Mesenchymal stem cell (in vitro differentiated cells and primary cell): ENCODE data around the gene SIAH2.

ENCODE experiments used
- DNase-seq: peaks from one replicate; pipeline ENCODE4 v3.0.0-alpha.2; 2013
- H2AFZ ChIP-seq: one replicate; pipeline ENCODE4 v1.6.1; 2013; ENCODE audit warnings: low read depth, mild to moderate bottlenecking, control low read depth, inconsistent platforms, low read length, moderate library complexity
- H2AK5ac ChIP-seq: 2 replicates; pipeline ENCODE4 v1.6.1; 2013; ENCODE audit warnings: low read length, moderate library complexity, mild to moderate bottlenecking, inconsistent platforms; ENCODE audit not compliant: severe bottlenecking
- H2BK120ac ChIP-seq: one replicate; pipeline ENCODE4 v1.6.1; 2013; ENCODE audit warnings: low read depth, mild to moderate bottlenecking, inconsistent platforms, low read length, moderate library complexity
- H2BK12ac ChIP-seq, 2 experiments: one replicate each; pipeline ENCODE4 v1.6.1; 2013; ENCODE audit warnings: inconsistent platforms in 2 of 2, low read length in 2 of 2, mild to moderate bottlenecking in 2 of 2, moderate library complexity in 2 of 2, control low read depth in 1 of 2
- H2BK15ac ChIP-seq: one replicate; pipeline ENCODE4 v1.6.1; 2013; ENCODE audit warnings: mild to moderate bottlenecking, low read depth, inconsistent platforms; ENCODE audit not compliant: poor library complexity, severe bottlenecking
- H2BK5ac ChIP-seq: 2 replicates; pipeline ENCODE4 v1.6.1; 2013; ENCODE audit warnings: low read depth, mild to moderate bottlenecking, low read length, control low read depth, inconsistent platforms; ENCODE audit not compliant: poor library complexity, severe bottlenecking
- H3K14ac ChIP-seq, 2 experiments: one replicate each; pipeline ENCODE4 v1.6.1; 2013; ENCODE audit warnings: inconsistent platforms in 2 of 2, low read length in 2 of 2, control low read depth in 1 of 2, mild to moderate bottlenecking in 1 of 2, moderate library complexity in 1 of 2
- H3K18ac ChIP-seq, 2 experiments: one replicate each; pipeline ENCODE4 v1.6.1; 2013; ENCODE audit warnings: inconsistent platforms in 2 of 2, low read length in 2 of 2, control low read depth in 1 of 2, low read depth in 1 of 2, mild to moderate bottlenecking in 1 of 2
- H3K23ac ChIP-seq, 2 experiments: one replicate each; pipeline ENCODE4 v1.6.1; 2013; ENCODE audit warnings: inconsistent platforms in 2 of 2, low read length in 2 of 2, mild to moderate bottlenecking in 2 of 2, moderate library complexity in 2 of 2, control low read depth in 1 of 2
- H3K27ac ChIP-seq: 2 replicates; pipeline ENCODE4 v1.5.1; 2013; ENCODE audit warnings: mild to moderate bottlenecking, moderate library complexity, low read length, control low read depth, inconsistent platforms; ENCODE audit not compliant: poor library complexity, severe bottlenecking
- H3K27me3 ChIP-seq, 2 experiments: 2 replicates each; pipeline versions ENCODE4 v1.6.1 to v1.7.0; 2013; ENCODE audit warnings: low read length in 2 of 2, mild to moderate bottlenecking in 2 of 2, moderate library complexity in 2 of 2, control low read depth in 1 of 2, inconsistent platforms in 1 of 2; ENCODE audit not compliant: control insufficient read depth in 1 of 2, insufficient read depth in 1 of 2
- H3K36me3 ChIP-seq, 2 experiments: 2 replicates each; pipeline versions ENCODE4 v1.6.1 to v1.7.0; 2013; ENCODE audit warnings: low read length in 2 of 2, control low read depth in 1 of 2, inconsistent platforms in 1 of 2, low read depth in 1 of 2, mild to moderate bottlenecking in 1 of 2; ENCODE audit not compliant: insufficient read depth in 2 of 2, control insufficient read depth in 1 of 2
- H3K4ac ChIP-seq, 2 experiments: one replicate each; pipeline ENCODE4 v1.6.1; 2013; ENCODE audit warnings: inconsistent platforms in 2 of 2, low read length in 2 of 2, mild to moderate bottlenecking in 2 of 2, moderate library complexity in 2 of 2, control low read depth in 1 of 2, low read depth in 1 of 2
- H3K4me1 ChIP-seq: 2 replicates; pipeline ENCODE4 v1.6.1; 2013; ENCODE audit warnings: low read depth, low read length, control low read depth; ENCODE audit not compliant: control insufficient read depth, insufficient read depth
- H3K4me2 ChIP-seq: 2 replicates; pipeline ENCODE4 v1.6.1; 2013; ENCODE audit warnings: low read length, mild to moderate bottlenecking, inconsistent platforms; ENCODE audit not compliant: poor library complexity, severe bottlenecking
- H3K4me3 ChIP-seq, 2 experiments: 2 replicates each; pipeline versions ENCODE4 v1.5.1 to v1.7.0; 2013; ENCODE audit warnings: low read length in 2 of 2, mild to moderate bottlenecking in 2 of 2, control low read depth in 1 of 2, low read depth in 1 of 2; ENCODE audit not compliant: insufficient read depth in 1 of 2
- H3K79me1 ChIP-seq: replicated peaks from 2 replicates; pipeline ENCODE4 v1.6.1; 2013; ENCODE audit warnings: mild to moderate bottlenecking, control low read depth, low read length, inconsistent platforms; ENCODE audit not compliant: poor library complexity, severe bottlenecking
- H3K9ac ChIP-seq: 2 replicates; pipeline ENCODE4 v1.7.0; 2013; ENCODE audit warnings: mild to moderate bottlenecking, low read length, moderate library complexity
- H3K9me3 ChIP-seq: 2 replicates; pipeline ENCODE4 v1.7.0; 2013; ENCODE audit warnings: mild to moderate bottlenecking, low read length; ENCODE audit not compliant: control insufficient read depth
- H4K8ac ChIP-seq: one replicate; pipeline ENCODE4 v1.6.1; 2013; ENCODE audit warnings: inconsistent platforms, mild to moderate bottlenecking, low read length, moderate library complexity
- H4K91ac ChIP-seq: one replicate; pipeline ENCODE4 v1.6.1; 2013; ENCODE audit warnings: mild to moderate bottlenecking, low read length, inconsistent platforms
- WGBS: methylation state at CpG from one replicate; pipeline ENCODE4 v1.1.7; 2013; ENCODE audit warnings: mixed read lengths; 5-methylcytosine and 5-hydroxymethylcytosine counted together

SIAH2 gene

GRCh38 chr3:150805354-150805753, 42.4 kb upstream of the SIAH2 start:
- Histone ChIP-seq H3K14ac (no peak overlapping the region), H2BK5ac (no peak overlapping the region), H2AFZ (no peak overlapping the region), H3K27me3 (peaks cover 3 to 7% of the 10 kb centered on the region in 2 experiments), H4K8ac (no peak overlapping the region), H3K36me3 (no peaks in the 10 kb centered on the region), H4K91ac (no peak overlapping the region), H3K27ac (no peak overlapping the region), H3K4me1 (no peaks in the 10 kb centered on the region), H3K4ac (no peak overlapping the region), H3K9ac (no peak overlapping the region), H2BK12ac (no peak overlapping the region), H3K79me1 (no peaks in the 10 kb centered on the region), H3K4me2 (no peak overlapping the region), H3K18ac (no peak overlapping the region), H3K4me3 (no peak overlapping the region), H3K23ac (no peak overlapping the region), H2AK5ac (no peak overlapping the region), H2BK120ac (no peak overlapping the region), H3K9me3 (no peaks in the 10 kb centered on the region), H2BK15ac (no peak overlapping the region)
- no peak for DNase-seq
- 94% methylated on average over 2 of the region's 2 CpGs for WGBS

DNA sequence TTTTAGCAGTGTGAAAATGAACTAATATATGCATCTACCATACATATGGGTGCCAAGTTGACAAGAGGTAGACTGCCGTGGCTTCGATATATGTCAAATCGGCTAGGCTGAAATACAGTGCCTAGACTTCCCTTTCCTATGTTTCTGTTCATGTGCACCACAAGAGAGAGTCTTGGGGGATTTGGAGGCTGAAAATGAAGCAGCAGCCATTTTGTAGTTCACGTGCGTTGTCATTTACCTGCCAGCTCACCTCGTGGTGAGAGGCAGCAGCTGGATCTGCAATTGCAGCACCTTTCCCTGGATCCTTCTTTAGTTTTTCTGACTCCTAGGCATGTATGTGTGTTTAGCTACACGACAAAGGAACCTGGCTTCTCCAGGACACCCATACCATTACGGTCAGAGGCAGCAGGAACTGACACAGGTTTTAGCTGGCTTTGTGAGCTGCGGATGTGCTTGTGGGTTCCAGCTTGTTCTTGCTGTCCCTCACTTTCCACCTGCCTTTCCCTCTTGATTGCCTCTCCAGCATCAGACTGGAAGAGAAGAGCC, 40.5 kb upstream of the SIAH2 start:
- H4K91ac ChIP-seq = no peak overlapping the region
- H4K8ac ChIP-seq = no peak overlapping the region
- H3K79me1 ChIP-seq = no peaks in the 10 kb centered on the region
- no peak overlapping the region for H3K18ac ChIP-seq
- H3K27me3 ChIP-seq = peaks cover 3 to 9% of the 10 kb centered on the region in 2 experiments
- no peak overlapping the region for H2BK15ac ChIP-seq
- H3K36me3 ChIP-seq = no peaks in the 10 kb centered on the region
- H3K9ac ChIP-seq = no peak overlapping the region
- no peak overlapping the region for H3K14ac ChIP-seq
- H2BK120ac ChIP-seq = no peak overlapping the region
- 89% methylated on average over 9 of the region's 9 CpGs for WGBS
- no peak overlapping the region for H3K4me2 ChIP-seq
- H2AK5ac ChIP-seq = no peak overlapping the region
- no peak overlapping the region for H2AFZ ChIP-seq
- H2BK5ac ChIP-seq = no peak overlapping the region
- no peak overlapping the region for H2BK12ac ChIP-seq
- no peak overlapping the region for H3K27ac ChIP-seq
- no peak overlapping the region for H3K4me3 ChIP-seq
- H3K23ac ChIP-seq = no peak overlapping the region
- no peak overlapping the region for H3K4ac ChIP-seq
- H3K4me1 ChIP-seq = no peaks in the 10 kb centered on the region
- no peak for DNase-seq
- no peaks in the 10 kb centered on the region for H3K9me3 ChIP-seq

- no peak overlapping the region for H2BK12ac ChIP-seq
- WGBS = 85% methylated on average over 1 of the region's 2 CpGs
- H2AK5ac ChIP-seq = no peak overlapping the region
These were observed 37.8 kb upstream of the SIAH2 start for GRCh38 chr3:150800722-150801121.

DNA sequence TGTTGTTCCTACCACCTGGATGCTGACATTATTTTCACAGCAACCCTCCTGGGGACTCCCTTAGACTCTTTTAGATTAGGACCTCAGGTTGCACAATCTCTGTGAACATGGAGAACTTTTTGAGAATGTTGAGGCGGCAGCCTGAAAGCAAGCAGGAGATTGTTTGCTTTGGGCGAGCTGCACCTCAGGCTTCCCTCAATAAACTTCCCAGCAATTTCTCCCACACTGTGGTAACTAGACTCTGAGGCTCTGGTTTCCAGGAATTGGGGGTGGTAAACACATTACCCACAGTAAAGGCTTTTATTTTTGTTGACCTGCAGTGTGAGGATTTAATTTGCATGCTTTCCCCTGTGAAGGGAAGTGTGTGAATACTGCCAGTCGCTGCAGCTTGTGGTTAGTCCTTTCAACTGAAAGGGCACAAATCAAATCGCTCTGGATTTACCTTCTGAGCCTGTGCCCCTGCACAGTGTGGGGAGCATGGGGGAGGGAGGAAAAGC, 35.2 kb upstream of the SIAH2 start:
- H3K79me1 ChIP-seq = no peaks in the 10 kb centered on the region
- H2BK12ac ChIP-seq = no peak overlapping the region
- no peak overlapping the region for H3K14ac ChIP-seq
- H3K36me3 ChIP-seq = no peaks in the 10 kb centered on the region
- no peak overlapping the region for H2BK15ac ChIP-seq
- H3K18ac ChIP-seq = no peak overlapping the region
- no peak overlapping the region for H4K91ac ChIP-seq
- no peak overlapping the region for H2AFZ ChIP-seq
- H2BK120ac ChIP-seq = no peak overlapping the region
- no peak overlapping the region for H3K4ac ChIP-seq
- no peak overlapping the region for H3K9ac ChIP-seq
- no peak overlapping the region for H2BK5ac ChIP-seq
- peak overlapping the region; percentile 35 for H3K4me2 ChIP-seq
- peak; percentile 6 for DNase-seq
- peak overlapping the region; percentile 73 for H4K8ac ChIP-seq
- peaks cover 2% of the 10 kb centered on the region for H3K4me1 ChIP-seq
- 29% methylated on average over 4 of the region's 4 CpGs for WGBS
- no peak overlapping the region for H2AK5ac ChIP-seq
- no peaks in the 10 kb centered on the region for H3K9me3 ChIP-seq
- no peak overlapping the region for H3K27ac ChIP-seq
- peaks cover 9 to 16% of the 10 kb centered on the region in 2 experiments for H3K27me3 ChIP-seq
- H3K4me3 ChIP-seq = no peak overlapping the region
- H3K23ac ChIP-seq = no peak overlapping the region

More at GRCh38 chr3:150800722-150801121, 37.8 kb upstream of the SIAH2 start:
- H3K4me1 ChIP-seq = peaks cover 2% of the 10 kb centered on the region
- no peak overlapping the region for H3K4ac ChIP-seq
- H3K27ac ChIP-seq = no peak overlapping the region
- H3K27me3 ChIP-seq = peaks cover 12 to 15% of the 10 kb centered on the region in 2 experiments
- no peak overlapping the region for H2BK120ac ChIP-seq
- no peak overlapping the region for H3K4me2 ChIP-seq
- no peak overlapping the region for H3K23ac ChIP-seq
- no peak overlapping the region for H2AFZ ChIP-seq
- no peak overlapping the region for H4K8ac ChIP-seq
- no peaks in the 10 kb centered on the region for H3K9me3 ChIP-seq
- H3K36me3 ChIP-seq = no peaks in the 10 kb centered on the region
- H4K91ac ChIP-seq = no peak overlapping the region
- no peak overlapping the region for H3K9ac ChIP-seq
- no peak overlapping the region for H3K4me3 ChIP-seq
- H2BK5ac ChIP-seq = no peak overlapping the region
- H3K18ac ChIP-seq = no peak overlapping the region
- no peak overlapping the region for H3K14ac ChIP-seq
- no peak overlapping the region for H2BK15ac ChIP-seq
- no peak for DNase-seq
- H3K79me1 ChIP-seq = no peaks in the 10 kb centered on the region
